Endothelial cell of umbilical vein (primary cell): ENCODE data around the gene MNDA. TPM values are rescaled to one million over a fixed set of nuclear protein-coding genes. Genes with fewer than 3 reads are reported as not detected.

ENCODE experiments used
- BruUV-seq: library from RNA; stranded (reverse); fragments of 400-500 nt; replicated peaks from 2 replicates; lab custom pipeline; 2021; lab: Mats Ljungman, UMichigan
- CTCF ChIA-PET: fragments of 300-600, 350-600 bp; sonication (Branson Sonifier 250); formaldehyde crosslinking; loops from one replicate; lab custom pipeline; 2021; ENCODE audit warnings: antibody characterized with exemption, inconsistent platforms; lab: Charles Lee
- POLR2A ChIA-PET: fragments of 300-600, 350-600 bp; sonication (Branson Sonifier 250); formaldehyde crosslinking; loops from one replicate; lab custom pipeline; 2021; ENCODE audit warnings: antibody characterized with exemption, inconsistent platforms; lab: Charles Lee
- DNase-seq: peaks from one replicate; pipeline ENCODE4 v3.0.0-alpha.2; 2011; ENCODE audit warnings: low read depth, low spot score
- FAIRE-seq: peaks from 2 replicates; lab custom pipeline; 2011; peaks lifted over from hg19 to GRCh38; lab: Jason Lieb, UNC
- H2AFZ ChIP-seq: 2 replicates; pipeline ENCODE4 v1.6.0; 2012; ENCODE audit warnings: low read depth, low read length, control low read depth, inconsistent platforms
- H3K27ac ChIP-seq: 2 replicates; pipeline ENCODE4 v1.5.1; 2011; ENCODE audit warnings: low read depth, mild to moderate bottlenecking, control low read depth, low read length, moderate library complexity; ENCODE audit not compliant: insufficient read depth
- H3K27me3 ChIP-seq, 2 experiments: 2 replicates each; pipeline versions ENCODE4 v1.6.0 to v1.6.1; 2011; ENCODE audit warnings: low read length in 2 of 2, mixed read lengths in 1 of 2; ENCODE audit not compliant: control insufficient read depth in 2 of 2, insufficient read depth in 2 of 2
- H3K36me3 ChIP-seq, 2 experiments: 2 replicates in 1 of 2; 3 replicates in 1 of 2; pipeline ENCODE4 v1.5.1; 2011; ENCODE audit warnings: low read length in 2 of 2, mild to moderate bottlenecking in 1 of 2, moderate library complexity in 1 of 2; ENCODE audit not compliant: control insufficient read depth in 2 of 2, insufficient read depth in 2 of 2; ENCODE audit errors: extremely low read depth in 1 of 2
- H3K4me1 ChIP-seq: 3 replicates; pipeline ENCODE4 v1.5.1; 2011; ENCODE audit warnings: mild to moderate bottlenecking, low read length; ENCODE audit not compliant: control insufficient read depth, insufficient read depth; ENCODE audit errors: extremely low read depth
- H3K4me2 ChIP-seq: 2 replicates; pipeline ENCODE4 v1.6.1; 2011; ENCODE audit warnings: low read length, control low read depth, mixed read lengths; ENCODE audit not compliant: insufficient read depth
- H3K4me3 ChIP-seq, 3 experiments: fragments of 200-600 bp in 1 of 3; sonication (generic), shearing (Covaris generic) in 1 of 3; replicated peaks in 1 of 3; 2 replicates each; pipeline ENCODE4 v1.5.1; 2011 to 2016; ENCODE audit warnings: control low read depth in 3 of 3, low read length in 3 of 3, mild to moderate bottlenecking in 2 of 3, inconsistent platforms in 1 of 3, low read depth in 1 of 3, moderate library complexity in 1 of 3; ENCODE audit not compliant: insufficient read depth in 1 of 3
- H3K79me2 ChIP-seq: 2 replicates; pipeline ENCODE4 v1.6.0; 2012; ENCODE audit warnings: low read length, inconsistent platforms; ENCODE audit not compliant: control insufficient read depth, insufficient read depth
- H3K9ac ChIP-seq: replicated peaks from 2 replicates; pipeline ENCODE3; 2011; ENCODE audit warnings: low read length, control low read depth; ENCODE audit not compliant: insufficient read depth; ENCODE audit errors: extremely low read depth
- H3K9me1 ChIP-seq: replicated peaks from 3 replicates; pipeline ENCODE4 v1.6.0; 2011; ENCODE audit warnings: mild to moderate bottlenecking, low read length; ENCODE audit not compliant: control insufficient read depth, insufficient read depth; ENCODE audit errors: extremely low read depth
- H3K9me3 ChIP-seq: replicated peaks from 2 replicates; pipeline ENCODE4 v1.5.1; 2012; ENCODE audit warnings: low read length, inconsistent platforms; ENCODE audit not compliant: control insufficient read depth, insufficient read depth
- H4K20me1 ChIP-seq: replicated peaks from 2 replicates; pipeline ENCODE3; 2011; ENCODE audit warnings: mild to moderate bottlenecking, low read length; ENCODE audit not compliant: control insufficient read depth, insufficient read depth; ENCODE audit errors: extremely low read depth
- CTCF ChIP-seq, 2 donors: IDR thresholded peaks; 1 replicate in 1 of 2; 2 replicates in 1 of 2; pipeline ENCODE4 v1.5.1; 2011; ENCODE audit warnings: low read length in 2 of 2, mild to moderate bottlenecking in 2 of 2, moderate library complexity in 2 of 2, control low read depth in 1 of 2, inconsistent platforms in 1 of 2, low read depth in 1 of 2; ENCODE audit not compliant: insufficient read depth in 1 of 2; ENCODE audit errors: extremely low read depth in 1 of 2
- EZH2 ChIP-seq: IDR thresholded peaks from 2 replicates; pipeline ENCODE4 v1.6.1; 2012; ENCODE audit warnings: borderline replicate concordance, low read depth, mild to moderate bottlenecking, moderate library complexity, low read length, inconsistent platforms; ENCODE audit not compliant: severe bottlenecking
- FOS ChIP-seq: IDR thresholded peaks from 2 replicates; pipeline ENCODE4 v1.6.1; 2011; ENCODE audit warnings: mild to moderate bottlenecking, low read length, moderate library complexity, borderline replicate concordance; ENCODE audit not compliant: insufficient read depth
- GATA2 ChIP-seq: IDR thresholded peaks from 2 replicates; pipeline ENCODE4 v1.7.0; 2011; ENCODE audit warnings: low read depth, mild to moderate bottlenecking, moderate library complexity, mixed read lengths, low read length; ENCODE audit not compliant: insufficient read length, insufficient read depth
- JUN ChIP-seq: IDR thresholded peaks from 2 replicates; pipeline ENCODE4 v1.6.1; 2011; ENCODE audit warnings: borderline replicate concordance, low read depth; ENCODE audit not compliant: insufficient read length, insufficient read depth
- MAX ChIP-seq: IDR thresholded peaks from 2 replicates; pipeline ENCODE4 v1.6.1; 2011; ENCODE audit not compliant: insufficient read depth, insufficient read length
- MYC ChIP-seq: IDR thresholded peaks from one replicate; pipeline ENCODE4 v1.6.1; 2011; ENCODE audit warnings: mild to moderate bottlenecking, low read depth, low read length
- POLR2A ChIP-seq: IDR thresholded peaks from 2 replicates; pipeline ENCODE4 v1.6.1; 2012; ENCODE audit warnings: low read depth, mild to moderate bottlenecking, control low read depth, low read length
- POLR2AphosphoS5 ChIP-seq: IDR thresholded peaks from 2 replicates; pipeline ENCODE4 v1.6.1; 2012; ENCODE audit warnings: low read depth, mild to moderate bottlenecking, control low read depth, low read length, moderate library complexity; ENCODE audit not compliant: insufficient read depth
- dilution Hi-C: fragments of 300-500 bp; cut with MboI; formaldehyde crosslinking; loops from one replicate; pipeline ENCODE4 v1.15.0; 2019; ENCODE audit warnings: low sequenced_read_pairs; ENCODE audit not compliant: extremely low pct_ligation_motif_present
- intact Hi-C: fragments of 100-400 bp; cut with micrococcal nuclease; formaldehyde crosslinking; loops from one replicate; pipeline ENCODE4 v1.10.0; 2022
- polyA plus RNA-seq, 4 experiments: library from polyadenylated mRNA; depleted of rRNA in 3 of 4; stranded (reverse) in 3 of 4; unstranded in 1 of 4; fragments of >200 nt; gene quantifications; 2 replicates each; pipeline versions ENCODE4 v1.2.1 to v1.2.3, GENCODE V29; 2011 to 2012; ENCODE audit warnings: missing spikeins in 1 of 4
- total RNA-seq: library from RNA; stranded (reverse); gene quantifications from 2 replicates; pipeline ENCODE4 v1.2.3, GENCODE V29; 2021

The MNDA gene
- total and polyA plus RNA-seq, 2 donors (not counting 3 experiments of a cell fraction or from before 2014, with no cell fraction given), result not detected

DNA sequence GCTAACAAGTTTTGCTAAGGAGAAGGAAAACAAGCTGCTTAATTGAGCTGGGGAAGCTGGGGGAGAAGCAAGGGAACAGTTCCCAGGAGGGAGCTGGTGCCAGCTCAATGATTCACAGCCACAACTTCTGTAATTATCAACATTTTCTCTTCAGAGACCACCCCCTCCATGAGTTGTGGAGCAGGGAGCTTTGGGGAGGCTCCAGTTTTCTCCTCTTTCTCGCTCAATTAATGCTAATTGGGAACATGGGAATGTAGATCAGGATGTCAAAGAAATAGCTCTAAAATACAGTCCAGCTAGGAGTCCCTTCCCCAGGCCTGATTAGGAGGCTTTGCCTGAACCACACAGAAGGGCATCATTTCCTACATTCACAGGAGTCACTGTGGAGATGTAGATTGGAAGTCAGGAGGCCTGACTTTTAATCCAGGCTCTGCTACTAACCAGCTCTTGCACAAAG, 12.1 kb upstream of the MNDA start:
- Histone ChIP-seq H3K36me3 (no peaks in the 10 kb centered on the region), H3K4me1 (no peaks in the 10 kb centered on the region), H3K9me1 (no peaks in the 10 kb centered on the region), H3K79me2 (no peaks in the 10 kb centered on the region), H2AFZ (no peak overlapping the region), H3K4me3 (no peak overlapping the region), H3K9ac (no peak overlapping the region), H3K9me3 (no peaks in the 10 kb centered on the region), H3K27me3 (no peaks in the 10 kb centered on the region), H4K20me1 (no peaks in the 10 kb centered on the region), H3K27ac (no peak overlapping the region), H3K4me2 (no peak overlapping the region)
- no peak for TF ChIP-seq JUN
- no peak for TF ChIP-seq MYC
- DNase-seq (no peak), FAIRE-seq (no peak)
- ChIA-PET POLR2A (no interaction called here), CTCF (interaction anchor here (0.6 to 1.2 kb wide), 2 partner anchors 25 to 288 kb away, joined by 3 read pairs; no protein-coding TSS in a partner anchor)
- intact Hi-C loops (no loop called here), dilution Hi-C loops (no loop called here)
- BruUV-seq, result no TSS peak

- ChIA-PET CTCF (interaction anchor here (1.2 kb wide), 1 partner anchor 25 kb away, joined by 3 read pairs; no protein-coding TSS in a partner anchor), POLR2A (no interaction called here)
- DNase-seq, result no peak
- no peaks in the 10 kb centered on the region for H3K4me1 ChIP-seq
- H2AFZ ChIP-seq, result no peak overlapping the region
- H3K4me3 ChIP-seq, result no peak overlapping the region
- dilution Hi-C loops (no loop called here), intact Hi-C loops (no loop called here)
- no peaks in the 10 kb centered on the region for H3K27me3 ChIP-seq
- H3K27ac ChIP-seq, result no peak overlapping the region
- FAIRE-seq, result no peak
- H3K9me3 ChIP-seq, result no peaks in the 10 kb centered on the region
- TF ChIP-seq EZH2, result no peak
- no peak for TF ChIP-seq MYC
- TF ChIP-seq POLR2A, result no peak
- no peak for TF ChIP-seq CTCF (IDR thresholded peaks at IDR 0.05; ENCODE audit: extremely low read depth in 1 of 2, insufficient read depth in 1 of 2, low read depth in 1 of 2, low read length in 2 of 2)
- no peak for TF ChIP-seq POLR2AphosphoS5
- TF ChIP-seq GATA2, result no peak
- no peak for TF ChIP-seq JUN
- TF ChIP-seq FOS, result no peak
- TF ChIP-seq MAX, result no peak
- no peaks in the 10 kb centered on the region for H3K9me1 ChIP-seq
- H3K4me2 ChIP-seq, result no peak overlapping the region
- no peaks in the 10 kb centered on the region for H3K79me2 ChIP-seq
- BruUV-seq, result no TSS peak
- no peaks in the 10 kb centered on the region for H4K20me1 ChIP-seq
- no peak overlapping the region for H3K9ac ChIP-seq
- H3K36me3 ChIP-seq, result no peaks in the 10 kb centered on the region
Measured at GRCh38 chr1:158819461-158820443, 11.4 kb upstream of the MNDA start.
